Measurements from ENCODE around the gene ZC3H12D. TPM values are rescaled to one million over a fixed set of nuclear protein-coding genes. Genes with fewer than 3 reads are reported as not detected.
"Not testable (repeated sequence)": the region's sequence is repeated elsewhere in the genome, so short reads cannot be mapped to it uniquely, and the experiment has no call there.

ZC3H12D gene
- total RNA-seq, 4 donors from 2014 or later = 0.42 to 2.2 (median 0.92) TPM

DNA sequence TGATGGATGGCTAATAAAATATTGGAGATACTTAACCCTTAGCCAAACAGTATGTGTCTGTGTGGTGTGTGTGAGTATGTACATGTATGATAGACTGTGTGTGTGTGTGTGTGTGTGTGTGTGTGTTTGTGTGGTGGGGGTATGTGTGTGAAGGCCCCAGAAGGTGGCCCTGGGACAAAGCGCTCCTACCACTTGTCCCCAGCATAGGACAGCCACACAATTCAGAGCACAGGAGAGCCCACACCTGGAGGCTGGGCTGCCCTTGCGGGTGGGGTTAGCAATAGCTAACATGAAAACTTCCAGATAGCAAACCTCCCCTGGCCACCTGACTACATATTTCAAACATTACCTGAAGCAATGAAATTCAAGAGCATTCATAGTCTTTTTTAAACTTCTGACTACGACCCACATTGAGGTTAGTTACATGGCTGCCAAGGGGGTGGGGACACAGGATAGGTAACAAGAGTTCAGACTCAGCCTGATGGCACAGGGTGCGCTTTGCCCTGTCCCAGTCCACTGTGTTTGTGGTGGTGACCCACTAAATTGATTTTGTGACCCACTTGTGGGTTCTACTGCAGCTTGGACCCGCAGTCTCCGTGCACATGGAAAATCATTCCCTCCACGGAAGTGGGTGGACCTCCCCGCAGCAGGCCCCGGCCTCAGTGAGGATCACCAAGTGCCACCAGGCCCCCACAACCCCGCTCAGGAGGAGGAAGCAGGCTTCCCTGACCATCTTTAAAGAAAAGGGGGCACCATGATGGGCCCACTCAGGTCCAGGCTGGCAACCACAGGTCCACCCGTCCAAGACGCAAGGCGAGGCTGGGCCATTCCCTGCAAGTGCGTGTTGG is 34.8 kb downstream of the ZC3H12D start:
- no peak overlapping the region for H3K4me3 ChIP-seq (ENCODE audit: low read depth, poor library complexity, severe bottlenecking)
- WGBS, 2 donors = 72 to 75% methylated on average over 10 to 14 of the region's 14 CpGs
- TF ChIP-seq, protein P1, sequence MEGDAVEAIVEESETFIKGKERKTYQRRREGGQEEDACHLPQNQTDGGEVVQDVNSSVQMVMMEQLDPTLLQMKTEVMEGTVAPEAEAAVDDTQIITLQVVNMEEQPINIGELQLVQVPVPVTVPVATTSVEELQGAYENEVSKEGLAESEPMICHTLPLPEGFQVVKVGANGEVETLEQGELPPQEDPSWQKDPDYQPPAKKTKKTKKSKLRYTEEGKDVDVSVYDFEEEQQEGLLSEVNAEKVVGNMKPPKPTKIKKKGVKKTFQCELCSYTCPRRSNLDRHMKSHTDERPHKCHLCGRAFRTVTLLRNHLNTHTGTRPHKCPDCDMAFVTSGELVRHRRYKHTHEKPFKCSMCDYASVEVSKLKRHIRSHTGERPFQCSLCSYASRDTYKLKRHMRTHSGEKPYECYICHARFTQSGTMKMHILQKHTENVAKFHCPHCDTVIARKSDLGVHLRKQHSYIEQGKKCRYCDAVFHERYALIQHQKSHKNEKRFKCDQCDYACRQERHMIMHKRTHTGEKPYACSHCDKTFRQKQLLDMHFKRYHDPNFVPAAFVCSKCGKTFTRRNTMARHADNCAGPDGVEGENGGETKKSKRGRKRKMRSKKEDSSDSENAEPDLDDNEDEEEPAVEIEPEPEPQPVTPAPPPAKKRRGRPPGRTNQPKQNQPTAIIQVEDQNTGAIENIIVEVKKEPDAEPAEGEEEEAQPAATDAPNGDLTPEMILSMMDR (IDR thresholded peaks at IDR 0.05) = no peak
- TF ChIP-seq POLR2A (IDR thresholded peaks at IDR 0.05) = no peak
- intact Hi-C loops (cut with DNase I; ENCODE audit: low total_unique reads) = no loop called here
- DNase-seq (ENCODE audit: low spot score in 2 of 2) = no peak

DNA sequence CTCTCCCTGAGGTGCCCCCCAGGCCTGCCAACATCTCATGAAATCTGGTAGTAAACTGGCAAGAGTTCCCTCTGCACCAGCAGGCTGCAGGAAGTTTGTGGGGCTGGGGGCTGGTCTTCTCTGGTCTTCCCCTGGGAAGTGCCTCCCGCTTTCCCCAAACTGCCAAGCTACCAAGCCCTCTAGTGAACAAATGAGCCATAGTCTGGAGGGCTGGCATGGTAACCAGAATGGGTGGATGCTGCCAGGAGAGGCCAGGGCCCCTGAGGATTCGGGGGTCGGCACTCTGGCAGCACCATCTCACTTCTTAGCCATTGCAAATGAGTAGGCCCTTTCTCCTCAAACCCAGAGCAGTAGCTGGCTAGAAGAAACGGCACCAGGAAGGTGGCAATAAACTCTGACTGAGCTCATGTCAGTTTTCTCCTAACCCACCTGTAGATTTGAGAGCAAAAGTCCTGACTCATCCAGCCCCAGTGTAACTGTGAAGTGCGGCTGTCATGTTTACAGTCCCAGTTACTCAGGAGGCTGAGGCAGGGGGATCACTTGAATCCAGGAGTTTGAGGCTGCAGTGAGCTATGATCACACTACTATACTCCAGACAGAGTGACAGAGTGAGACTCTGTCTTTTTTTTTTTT is 35.9 kb downstream of the ZC3H12D start:
- no peak for DNase-seq (ENCODE audit: low spot score in 2 of 2)
- 74 to 84% methylated on average over 4 to 5 of the region's 5 CpGs for WGBS, 2 donors
- no peak for TF ChIP-seq POLR2A (IDR thresholded peaks at IDR 0.05)
- TF ChIP-seq, protein P1 (IDR thresholded peaks at IDR 0.05) = no peak
- no peak overlapping the region for H3K4me3 ChIP-seq (ENCODE audit: low read depth, poor library complexity, severe bottlenecking)
- intact Hi-C loops (cut with DNase I; ENCODE audit: low total_unique reads) = no loop called here

DNA sequence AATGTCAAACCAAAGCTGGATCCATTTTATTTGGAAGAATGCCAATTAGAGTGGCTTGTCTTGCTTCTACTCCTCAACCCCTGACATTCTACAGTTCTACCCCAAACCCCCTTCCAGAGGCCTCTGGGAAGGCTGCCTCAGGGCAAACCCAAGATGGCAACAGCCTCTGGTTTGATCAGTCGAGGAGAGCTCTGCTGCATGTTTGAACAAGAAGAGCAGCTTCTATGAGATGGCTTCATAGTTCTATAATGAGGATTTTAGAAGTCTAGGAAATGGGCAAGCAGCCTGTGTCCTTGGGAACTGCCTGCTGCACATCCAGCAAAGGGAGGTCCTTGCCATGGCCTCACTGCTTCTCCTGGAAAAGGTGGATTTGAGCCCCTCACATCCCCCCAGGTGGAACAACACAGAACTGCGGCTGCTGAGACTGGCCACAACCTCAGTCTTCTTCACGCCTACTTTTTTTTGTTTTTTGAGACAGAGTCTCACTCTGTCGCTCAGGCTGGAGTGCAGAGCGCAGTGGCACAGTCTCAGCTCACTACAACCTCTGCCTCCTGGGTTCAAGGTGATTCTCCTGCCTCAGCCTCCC is 37.9 kb downstream of the ZC3H12D start:
- H3K4me3 ChIP-seq (ENCODE audit: low read depth, poor library complexity, severe bottlenecking) = no peak overlapping the region
- 82 to 91% methylated on average over 5 of the region's 5 CpGs for WGBS, 2 donors
- TF ChIP-seq, protein P1 (IDR thresholded peaks at IDR 0.05) = no peak
- TF ChIP-seq POLR2A (IDR thresholded peaks at IDR 0.05) = no peak
- intact Hi-C loops (cut with DNase I; ENCODE audit: low total_unique reads) = no loop called here
- no peak for DNase-seq (ENCODE audit: low spot score in 2 of 2)

DNA sequence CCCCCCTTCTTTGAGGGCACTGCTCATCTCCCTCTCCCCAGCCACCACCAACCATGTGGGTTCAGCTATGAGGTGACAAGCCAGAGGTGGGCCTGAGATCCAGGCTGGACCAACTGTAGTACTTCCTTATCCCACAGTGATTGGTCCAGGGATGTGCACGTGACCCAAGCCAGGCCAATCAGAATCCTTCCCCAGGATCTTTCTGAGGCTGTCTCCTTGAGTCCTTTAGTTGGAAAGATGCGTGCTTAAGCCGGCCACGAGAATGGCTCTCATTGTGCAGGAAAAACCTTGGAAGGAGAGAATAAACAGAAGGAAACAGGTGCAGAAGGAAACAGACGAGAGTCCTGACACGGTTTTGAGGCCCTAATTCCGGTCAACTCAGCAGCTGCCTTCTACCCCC is 39.2 kb downstream of the ZC3H12D start:
- TF ChIP-seq POLR2A (IDR thresholded peaks at IDR 0.05) = no peak
- TF ChIP-seq, protein P1 (IDR thresholded peaks at IDR 0.05) = no peak
- H3K4me3 ChIP-seq (ENCODE audit: low read depth, poor library complexity, severe bottlenecking) = no peak overlapping the region
- DNase-seq (ENCODE audit: low spot score in 2 of 2) = no peak
- WGBS, 2 donors = 93% methylated on average over 7 of the region's 7 CpGs
- intact Hi-C loops (cut with DNase I; ENCODE audit: low total_unique reads) = no loop called here

DNA sequence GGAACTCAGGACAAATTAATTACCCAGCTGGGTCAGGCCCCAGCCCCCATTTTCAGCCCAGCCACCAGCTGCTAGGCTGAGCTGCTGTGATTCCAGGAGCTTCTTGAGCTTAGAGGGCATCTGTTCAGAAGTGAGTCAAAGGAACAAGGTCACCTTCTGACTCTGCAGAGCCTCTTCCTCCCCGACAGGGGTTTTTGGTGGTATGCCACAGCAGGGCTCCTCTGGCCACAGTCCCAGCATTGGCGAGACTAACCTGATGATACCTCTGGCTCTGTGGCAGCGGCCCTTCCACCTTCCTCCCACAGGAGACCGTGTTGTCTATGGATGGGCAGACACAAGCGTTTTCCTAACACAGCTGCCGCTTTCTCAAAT is 39.7 kb downstream of the ZC3H12D start:
- 94 to 97% methylated on average over 6 of the region's 6 CpGs for WGBS, 2 donors
- no peak overlapping the region for H3K4me3 ChIP-seq (ENCODE audit: low read depth, poor library complexity, severe bottlenecking)
- DNase-seq (ENCODE audit: low spot score in 2 of 2) = no peak
- intact Hi-C loops (cut with DNase I; ENCODE audit: low total_unique reads) = no loop called here
- TF ChIP-seq, protein P1 (IDR thresholded peaks at IDR 0.05) = no peak
- no peak for TF ChIP-seq POLR2A (IDR thresholded peaks at IDR 0.05)

DNA sequence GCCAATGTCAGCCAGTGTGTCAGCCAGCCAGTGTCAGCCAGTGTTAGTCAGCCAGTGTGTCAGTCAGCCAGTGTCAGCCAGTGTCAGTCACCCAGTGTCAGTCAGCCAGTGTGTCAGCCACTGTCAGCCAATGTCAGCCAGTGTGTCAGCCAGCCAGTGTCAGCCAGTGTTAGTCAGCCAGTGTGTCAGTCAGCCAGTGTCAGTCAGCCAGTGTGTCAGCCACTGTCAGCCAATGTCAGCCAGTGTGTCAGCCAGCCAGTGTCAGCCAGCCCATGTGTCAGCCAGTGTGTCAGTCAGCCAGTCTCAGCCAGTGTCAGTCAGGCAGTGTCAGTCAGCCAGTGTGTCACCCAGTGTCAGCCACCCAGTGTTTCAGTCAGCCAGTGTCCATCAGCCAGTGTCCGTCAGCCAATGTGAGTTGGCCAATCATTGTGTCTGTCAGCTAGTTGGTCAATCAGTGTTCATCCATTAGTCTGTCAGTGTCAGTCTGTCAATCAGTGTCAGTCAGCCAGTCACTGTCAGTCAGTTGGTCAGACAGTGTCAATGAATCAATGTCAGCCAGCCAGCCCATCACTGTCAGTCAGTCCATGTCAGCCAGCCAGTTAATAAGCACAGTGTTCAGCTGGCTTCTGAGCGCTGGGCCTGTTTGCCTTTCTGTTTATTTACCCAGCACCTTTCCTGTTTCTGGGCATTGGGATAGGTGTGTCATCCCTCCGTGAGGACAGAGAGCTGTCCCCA is 40.3 kb downstream of the ZC3H12D start:
- peak in 1 of 2 donors; percentile 75 for DNase-seq (ENCODE audit: low spot score in 2 of 2)
- H3K4me3 ChIP-seq (ENCODE audit: low read depth, poor library complexity, severe bottlenecking); intact Hi-C loops (cut with DNase I; ENCODE audit: low total_unique reads): not testable (repeated sequence)
- 50 to 72% methylated on average over 2 to 3 of the region's 3 CpGs for WGBS, 2 donors

All from lower leg skin (tissue), 4 donors.